AG10803 (cell line): Measurements from ENCODE around the gene FKBP5.

ENCODE experiments used
- DNase-seq: peaks from one replicate; pipeline ENCODE4 v3.0.0; 2010; ENCODE audit warnings: low read depth
- H3K4me3 ChIP-seq: 2 replicates; pipeline ENCODE4 v1.5.1; 2011; ENCODE audit warnings: mild to moderate bottlenecking, low read length, control low read depth
- TF ChIP-seq, protein P1 (sequence below): conservative IDR thresholded peaks from 2 replicates; pipeline ENCODE4 v1.5.1; 2011; ENCODE audit warnings: mild to moderate bottlenecking, low read length, control low read depth, inconsistent platforms

The FKBP5 gene

DNA sequence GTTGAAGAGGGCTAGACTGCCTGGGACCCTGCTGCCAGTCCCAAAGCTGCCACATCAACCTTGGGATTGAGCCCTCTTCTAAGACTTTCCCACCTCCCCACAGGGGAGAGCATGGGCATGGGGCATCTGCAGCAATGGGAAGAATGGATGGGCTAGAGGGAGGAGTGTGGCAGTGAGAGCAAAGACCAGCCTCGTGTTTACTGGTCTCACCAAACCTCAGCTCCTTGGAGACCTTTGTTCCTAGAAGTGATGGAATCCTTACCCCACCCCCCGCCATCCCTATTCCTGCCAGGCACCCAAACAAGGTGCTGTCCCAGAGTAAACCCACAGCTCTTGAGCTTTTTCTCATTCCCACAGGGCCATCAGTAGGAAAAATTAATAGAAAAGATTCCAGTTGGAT is 28.1 kb upstream of the FKBP5 start:
- H3K4me3 ChIP-seq: no peak overlapping the region
- TF ChIP-seq, protein P1, sequence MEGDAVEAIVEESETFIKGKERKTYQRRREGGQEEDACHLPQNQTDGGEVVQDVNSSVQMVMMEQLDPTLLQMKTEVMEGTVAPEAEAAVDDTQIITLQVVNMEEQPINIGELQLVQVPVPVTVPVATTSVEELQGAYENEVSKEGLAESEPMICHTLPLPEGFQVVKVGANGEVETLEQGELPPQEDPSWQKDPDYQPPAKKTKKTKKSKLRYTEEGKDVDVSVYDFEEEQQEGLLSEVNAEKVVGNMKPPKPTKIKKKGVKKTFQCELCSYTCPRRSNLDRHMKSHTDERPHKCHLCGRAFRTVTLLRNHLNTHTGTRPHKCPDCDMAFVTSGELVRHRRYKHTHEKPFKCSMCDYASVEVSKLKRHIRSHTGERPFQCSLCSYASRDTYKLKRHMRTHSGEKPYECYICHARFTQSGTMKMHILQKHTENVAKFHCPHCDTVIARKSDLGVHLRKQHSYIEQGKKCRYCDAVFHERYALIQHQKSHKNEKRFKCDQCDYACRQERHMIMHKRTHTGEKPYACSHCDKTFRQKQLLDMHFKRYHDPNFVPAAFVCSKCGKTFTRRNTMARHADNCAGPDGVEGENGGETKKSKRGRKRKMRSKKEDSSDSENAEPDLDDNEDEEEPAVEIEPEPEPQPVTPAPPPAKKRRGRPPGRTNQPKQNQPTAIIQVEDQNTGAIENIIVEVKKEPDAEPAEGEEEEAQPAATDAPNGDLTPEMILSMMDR: no peak
- no peak for DNase-seq

DNA sequence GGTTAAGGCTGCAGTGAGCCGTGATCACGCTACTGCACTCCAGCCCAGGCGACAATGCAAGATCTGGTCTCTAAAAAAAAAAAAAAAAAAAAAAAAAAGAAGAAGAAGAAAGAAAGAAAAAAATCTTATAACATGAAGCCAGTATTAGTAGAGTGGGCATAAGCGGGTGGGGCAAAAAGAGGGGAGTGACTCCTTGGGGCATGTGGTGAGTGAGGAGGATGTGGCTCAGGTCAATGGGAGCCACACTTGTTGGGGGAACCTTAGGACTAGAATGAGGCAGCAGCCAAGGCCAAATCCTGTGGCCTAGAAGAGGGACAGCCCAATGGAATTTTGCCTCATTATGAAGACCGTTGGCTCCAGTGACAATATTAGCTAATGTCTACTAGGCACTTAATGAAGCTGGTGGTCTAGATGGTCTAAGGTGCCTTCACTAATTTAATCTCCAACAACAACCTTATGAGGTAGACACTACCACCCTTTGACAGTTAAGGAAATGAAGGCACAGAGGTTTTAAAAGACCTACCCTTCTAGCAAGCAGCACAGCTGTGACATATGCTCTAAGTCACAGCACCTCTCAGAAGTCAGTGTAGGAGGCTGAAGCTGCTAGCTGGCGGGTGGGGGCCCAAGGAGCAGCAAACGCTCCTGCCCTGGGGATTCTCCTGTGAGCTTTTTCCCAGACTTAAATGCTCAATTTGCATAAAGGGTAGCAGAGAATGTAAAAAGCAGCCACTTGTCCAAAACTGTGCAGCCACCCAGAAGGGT is 24.5 kb upstream of the FKBP5 start:
- TF ChIP-seq, protein P1: no peak
- no peak for DNase-seq

DNA sequence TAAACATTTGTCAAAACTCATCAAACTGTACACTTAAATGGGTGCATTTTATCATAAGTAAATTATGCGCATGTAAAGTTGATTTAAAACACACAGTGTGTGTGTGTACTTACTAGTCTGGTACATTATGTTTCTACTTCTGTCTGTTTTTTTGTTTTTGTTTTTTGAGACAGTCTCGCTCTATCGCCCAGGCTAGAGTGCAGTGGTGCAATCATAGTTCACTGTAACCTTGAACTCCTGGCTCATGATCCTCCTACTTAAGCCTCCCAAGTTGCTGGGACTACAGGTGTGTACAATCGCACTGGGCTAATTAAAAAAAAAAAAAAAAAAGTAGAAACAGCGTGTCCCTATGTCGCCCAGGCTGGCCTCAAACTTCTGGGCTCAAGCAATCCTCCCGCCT is 23.0 kb upstream of the FKBP5 start:
- no peak overlapping the region for H3K4me3 ChIP-seq
- no peak for DNase-seq
- TF ChIP-seq, protein P1: no peak

More for the DNA sequence above, 24.5 kb upstream of the FKBP5 start:
- H3K4me3 ChIP-seq: no peak overlapping the region

DNA sequence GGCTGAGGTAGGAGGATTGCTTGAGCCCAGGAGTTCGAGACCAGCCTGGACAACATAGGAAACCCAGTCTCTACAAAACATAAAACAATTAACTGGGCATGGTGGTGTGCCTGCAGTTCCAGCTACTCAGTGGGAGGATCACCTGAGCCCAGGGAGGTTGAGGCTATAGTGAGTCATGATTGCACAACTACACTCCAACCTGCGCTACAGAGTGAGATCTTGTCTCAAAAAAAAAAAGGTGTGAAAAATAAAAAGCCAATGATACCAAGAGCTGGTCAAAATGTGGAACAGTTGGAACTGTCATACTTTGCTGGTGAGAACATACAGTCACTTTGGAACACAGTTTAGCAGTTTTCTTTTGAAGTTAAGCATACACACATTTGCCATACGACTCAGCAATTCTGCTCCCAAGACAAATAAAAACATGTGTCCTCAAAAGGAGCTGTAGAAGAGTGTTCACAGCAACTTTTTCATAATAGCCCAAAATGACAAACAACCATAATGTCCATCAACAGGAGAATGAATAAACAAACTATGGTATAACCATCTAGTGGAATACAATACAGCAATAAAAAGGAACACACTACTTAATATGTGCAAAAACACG is 21.6 kb upstream of the FKBP5 start:
- DNase-seq: no peak
- TF ChIP-seq, protein P1: no peak
- no peak overlapping the region for H3K4me3 ChIP-seq

DNA sequence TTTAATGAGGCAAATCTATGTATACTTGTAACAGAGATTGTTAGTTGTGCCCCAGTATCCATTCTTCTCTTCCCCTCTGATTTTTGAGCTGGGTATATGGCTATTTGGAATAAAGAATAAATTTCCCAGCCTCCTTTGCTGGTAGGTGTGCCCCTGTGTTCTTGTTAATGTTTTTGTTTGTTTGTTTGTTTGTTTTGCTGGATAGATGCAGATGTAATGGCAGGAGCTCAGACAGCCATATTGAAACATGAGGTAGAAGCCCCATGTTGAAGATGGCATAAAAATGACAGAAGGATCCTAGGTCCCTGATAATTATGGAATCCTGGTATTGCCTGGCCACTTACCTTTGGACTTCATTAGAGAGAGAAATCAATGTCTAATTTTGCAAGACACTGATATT is 19.9 kb upstream of the FKBP5 start:
- TF ChIP-seq, protein P1: no peak
- H3K4me3 ChIP-seq: no peak overlapping the region
- no peak for DNase-seq

DNA sequence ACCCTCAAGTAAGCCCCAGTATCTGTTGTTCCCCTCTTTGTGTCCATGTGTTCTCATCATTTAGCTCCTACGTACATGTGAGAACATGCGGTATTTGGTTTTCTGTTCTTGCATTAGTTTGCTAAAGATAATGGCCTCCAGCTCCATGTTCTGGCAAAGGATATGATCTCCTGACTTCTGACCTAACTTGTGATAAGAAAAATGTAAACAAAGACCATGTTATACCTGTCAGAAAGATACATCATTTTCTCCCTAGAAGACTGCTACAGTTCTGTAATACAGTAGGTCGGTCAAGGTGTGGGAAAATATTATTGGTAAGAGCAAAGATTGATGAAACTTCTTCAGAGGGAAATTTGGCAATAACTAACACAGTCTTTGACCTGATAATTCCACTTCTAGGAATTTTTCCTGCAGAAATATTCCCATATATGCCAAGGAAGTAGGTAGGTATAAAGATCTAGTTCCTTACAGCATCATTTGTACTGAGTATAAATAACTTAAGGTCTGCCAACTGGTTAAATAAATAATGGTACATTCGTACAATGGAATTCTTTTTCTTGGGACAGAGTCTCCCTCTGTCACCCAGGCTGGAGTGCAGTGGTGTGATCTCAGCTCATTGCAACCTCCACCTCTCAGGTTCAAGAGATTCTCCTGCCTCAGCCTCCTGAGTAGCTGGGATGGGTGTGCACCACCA is 19.1 kb upstream of the FKBP5 start:
- TF ChIP-seq, protein P1: no peak
- H3K4me3 ChIP-seq: no peak overlapping the region
- no peak for DNase-seq
